GM12872 (cell line): ENCODE measurements around the gene ADA.

Experiments used
- CTCF ChIP-seq: IDR thresholded peaks from 3 replicates; pipeline ENCODE4 v1.5.1; 2011; ENCODE audit warnings: low read depth, mild to moderate bottlenecking, low read length, moderate library complexity; ENCODE audit not compliant: insufficient read depth

Gene ADA

DNA sequence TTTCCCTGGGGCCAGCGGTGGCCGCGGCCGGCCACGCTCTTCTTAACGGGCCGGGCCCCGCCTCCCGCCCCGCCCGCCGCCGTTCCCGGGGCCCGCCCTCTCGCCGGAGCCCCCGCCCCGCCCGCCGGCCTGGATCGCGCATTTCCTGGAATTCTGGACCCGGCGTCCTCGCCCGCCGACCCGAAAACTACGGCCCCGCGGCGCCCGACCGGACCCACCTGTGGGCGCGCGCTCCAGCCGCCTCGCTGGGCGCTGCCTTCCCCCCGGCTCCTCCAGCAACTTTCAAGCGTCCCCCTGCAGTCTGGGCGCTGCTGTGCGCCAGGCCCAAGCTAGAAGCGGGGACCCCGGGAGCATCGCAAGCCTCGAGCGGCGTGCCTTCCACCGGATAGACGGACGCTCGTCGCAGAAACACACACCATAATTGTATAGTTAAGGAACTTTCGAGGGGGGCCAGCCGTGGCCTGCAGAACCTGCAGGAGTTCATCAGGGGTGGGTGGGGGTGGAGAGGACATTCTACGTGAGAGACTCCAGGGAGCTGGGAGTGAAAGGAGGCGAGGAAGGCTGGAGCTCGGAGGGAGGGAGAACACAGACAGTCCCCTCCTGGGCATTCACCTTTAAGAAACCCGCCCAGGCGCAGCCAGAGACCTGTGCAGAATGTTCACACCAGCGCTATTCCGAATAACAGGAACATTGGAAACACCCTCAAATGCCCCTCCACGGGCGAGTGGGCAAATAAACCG, at the start of gene ADA:
Gene ADA (minus strand): TSS at position 16 of the 740 bp plus-strand sequence. CDS start 92 bp downstream, outside the sequence.
- peak; percentile 15; the same call in 1 of the 3 replicates for TF ChIP-seq CTCF

DNA sequence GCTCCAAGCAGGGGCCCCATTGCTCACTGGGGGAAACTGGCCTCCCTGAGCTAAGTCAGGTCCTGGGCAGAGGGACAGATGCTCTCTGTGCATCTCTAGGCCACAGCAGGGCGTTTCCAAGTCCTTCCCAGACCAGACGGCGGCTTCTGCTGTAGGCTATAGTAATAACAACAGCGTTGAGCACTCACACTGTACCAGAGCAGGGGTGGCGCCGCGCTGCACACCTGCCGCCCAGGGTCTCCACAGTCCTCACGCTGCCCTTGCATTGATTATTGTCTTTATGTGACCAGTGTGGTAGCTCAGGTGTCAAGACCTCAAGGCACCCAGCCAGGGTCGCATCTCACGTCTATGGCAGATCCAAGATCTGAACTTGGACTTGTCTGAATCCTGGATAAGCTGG, 48.8 kb upstream of the ADA start:
- no peak for TF ChIP-seq CTCF

GRCh38 chr20:44698351-44698750, 46.9 kb upstream of the ADA start:
- no peak for TF ChIP-seq CTCF

- TF ChIP-seq CTCF: peak; percentile 47; the same call in 2 of the 3 replicates
Observed at GRCh38 chr20:44696315-44696714, 44.8 kb upstream of the ADA start.

DNA sequence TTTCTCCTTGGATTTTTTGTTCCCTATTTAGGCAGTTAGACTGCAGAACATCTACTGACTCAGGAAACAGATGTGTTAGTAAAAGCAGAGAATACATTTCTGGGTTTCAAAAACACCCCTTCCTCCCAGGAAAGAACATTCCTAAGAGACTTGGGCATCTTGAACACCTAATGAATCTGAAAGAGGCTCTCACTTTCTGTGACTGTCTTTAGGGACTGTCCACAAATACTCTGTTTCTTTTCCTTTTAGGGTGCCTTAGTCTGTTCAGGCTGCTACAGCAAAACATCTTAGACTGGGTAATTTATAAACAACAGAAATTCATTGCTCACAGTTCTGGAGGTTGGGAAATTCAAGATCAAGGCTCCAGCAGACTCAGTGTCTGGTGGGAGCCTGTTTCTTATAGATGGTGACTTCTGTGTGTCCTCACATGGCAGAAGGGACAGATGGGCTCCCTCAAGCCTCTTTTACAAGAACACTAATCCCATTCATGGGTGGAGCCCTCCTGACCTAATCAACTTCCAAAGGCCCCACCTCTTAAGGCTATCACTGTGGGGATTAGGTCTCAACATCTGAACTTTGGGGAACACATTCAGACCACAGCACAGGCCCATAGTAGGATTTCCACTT, 44.3 kb upstream of the ADA start:
- TF ChIP-seq CTCF: no peak

GRCh38 chr20:44695295-44695673, 43.8 kb upstream of the ADA start:
- TF ChIP-seq CTCF: no peak

GRCh38 chr20:44694159-44694558, 42.7 kb upstream of the ADA start:
- no peak for TF ChIP-seq CTCF
